NCI-H510A treated with DMSO at 0.1 percent for 48 hours (cell line): ENCODE measurements around the gene MRPS7.
"Not testable (repeated sequence)": the region's sequence is repeated elsewhere in the genome, so short reads cannot be mapped to it uniquely, and the experiment has no call there.

Experiments
- DNase-seq: peaks from one replicate; lab custom pipeline; 2025; lab: John Stamatoyannopoulos, UW

The MRPS7 gene

DNA sequence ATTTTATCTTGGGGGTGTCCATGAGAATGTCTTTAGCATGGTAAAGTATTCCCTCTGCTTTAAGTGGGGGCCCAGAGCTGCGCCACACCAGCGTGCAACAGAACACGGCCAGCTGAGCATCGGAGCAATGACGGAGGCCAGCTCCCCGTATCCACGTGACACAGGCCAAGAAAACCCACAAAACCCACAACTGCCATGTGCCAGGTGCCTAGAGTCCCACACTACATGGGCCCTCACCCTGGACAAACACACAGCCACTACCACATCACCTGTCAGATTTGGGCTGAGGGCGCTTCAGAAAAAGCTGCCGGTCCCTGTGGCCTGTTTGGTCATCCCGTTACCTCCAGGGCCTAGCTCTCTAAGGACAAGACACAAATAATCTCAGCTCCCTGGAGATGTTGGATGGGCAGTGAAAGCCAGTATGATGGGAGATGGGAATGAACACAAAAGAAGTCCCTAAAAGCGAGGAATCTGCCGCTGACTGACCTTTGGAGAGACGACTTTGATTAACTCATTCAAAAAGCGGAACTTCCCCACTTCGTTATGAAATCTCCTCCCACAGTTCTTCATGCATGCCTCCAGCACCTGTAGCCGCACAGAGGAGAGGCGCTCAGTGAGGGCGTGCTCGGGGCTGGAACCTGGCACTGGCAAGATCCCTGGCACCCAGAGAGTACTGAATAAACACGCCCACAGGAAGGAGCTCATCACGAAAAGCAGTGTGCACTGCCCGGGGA is 17.4 kb upstream of the MRPS7 start:
- DNase-seq, result no peak

DNA sequence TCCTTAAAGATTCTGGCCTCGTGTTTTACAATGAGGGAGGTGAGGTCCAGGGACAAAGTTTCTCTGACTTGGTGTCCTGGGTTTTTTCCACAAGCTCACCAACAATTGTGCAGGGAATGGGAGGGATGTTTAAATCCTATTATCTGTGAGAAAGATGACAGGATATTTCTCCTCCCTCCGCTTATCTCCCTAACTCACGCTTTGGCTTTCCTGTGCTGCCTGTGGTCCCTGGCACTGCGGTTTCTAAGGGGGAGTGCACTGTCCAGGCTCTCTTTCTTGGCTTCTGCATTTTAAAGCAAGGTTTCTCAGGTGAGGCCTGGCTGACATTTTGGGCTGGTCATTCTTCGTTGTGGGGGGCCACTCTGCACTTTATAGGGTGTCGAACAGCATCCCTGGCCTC is 16.7 kb upstream of the MRPS7 start:
- DNase-seq, result no peak

DNA sequence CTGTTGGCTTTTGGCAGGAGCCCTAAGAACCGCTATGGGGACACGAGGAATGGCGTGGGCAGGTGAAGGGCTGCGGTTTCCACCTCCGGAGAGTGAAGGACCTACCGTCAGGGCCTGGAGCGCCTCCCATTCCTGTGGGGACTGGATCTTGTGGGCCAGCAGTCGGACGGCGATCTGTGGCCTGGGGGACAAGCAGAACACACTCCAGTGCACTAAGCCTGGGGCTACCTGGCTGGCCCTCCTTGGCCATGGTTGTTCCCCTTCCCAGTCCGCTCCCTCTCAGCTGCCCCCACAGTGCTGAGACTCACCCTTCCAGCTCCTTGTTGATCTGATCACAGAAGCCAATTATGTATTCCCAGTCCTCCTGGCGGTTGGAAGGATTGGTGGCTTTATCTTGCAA is 15.3 kb upstream of the MRPS7 start:
- DNase-seq, result no peak

DNA sequence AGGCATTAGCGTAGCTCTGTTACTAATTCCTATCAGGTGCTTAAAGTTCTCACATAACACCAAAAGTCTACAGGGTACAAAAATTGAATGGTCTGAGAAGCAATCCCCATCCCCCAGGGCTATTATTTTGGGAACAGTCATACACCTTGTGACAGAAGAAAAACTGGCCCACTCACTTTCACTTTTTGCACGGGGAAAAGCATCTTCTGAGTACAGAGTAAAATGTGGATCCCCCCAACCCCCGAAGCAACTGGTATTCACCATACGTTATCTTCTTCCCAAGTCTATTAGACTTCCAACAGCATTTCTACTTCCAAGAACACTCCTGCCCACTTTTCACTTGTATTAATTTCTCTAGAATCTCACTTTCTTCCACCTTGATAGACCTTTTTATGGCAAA is 12.1 kb upstream of the MRPS7 start:
- DNase-seq, result no peak

DNA sequence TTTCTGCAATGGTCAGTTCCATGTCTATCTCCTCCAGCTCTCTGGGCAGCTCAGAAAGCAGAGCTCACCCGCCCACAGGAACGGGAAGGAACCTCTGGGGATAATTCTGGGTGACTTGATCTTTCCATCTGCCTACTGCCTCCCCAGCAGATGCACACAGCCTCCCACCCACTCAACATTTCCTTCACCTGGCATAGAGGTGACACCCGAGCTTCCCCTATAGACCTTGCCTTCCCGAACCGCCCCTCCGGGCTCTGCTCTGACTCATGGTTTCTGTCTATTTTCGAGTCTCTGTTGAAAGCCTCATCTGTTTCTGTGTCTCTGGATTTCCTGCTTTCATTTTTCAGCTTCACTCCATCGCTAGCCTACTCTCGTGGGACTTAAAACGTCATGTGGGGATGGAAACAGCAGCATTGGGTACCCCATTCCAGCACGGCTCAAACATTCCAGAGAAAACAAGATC is 11.6 kb upstream of the MRPS7 start:
- DNase-seq, result no peak

DNA sequence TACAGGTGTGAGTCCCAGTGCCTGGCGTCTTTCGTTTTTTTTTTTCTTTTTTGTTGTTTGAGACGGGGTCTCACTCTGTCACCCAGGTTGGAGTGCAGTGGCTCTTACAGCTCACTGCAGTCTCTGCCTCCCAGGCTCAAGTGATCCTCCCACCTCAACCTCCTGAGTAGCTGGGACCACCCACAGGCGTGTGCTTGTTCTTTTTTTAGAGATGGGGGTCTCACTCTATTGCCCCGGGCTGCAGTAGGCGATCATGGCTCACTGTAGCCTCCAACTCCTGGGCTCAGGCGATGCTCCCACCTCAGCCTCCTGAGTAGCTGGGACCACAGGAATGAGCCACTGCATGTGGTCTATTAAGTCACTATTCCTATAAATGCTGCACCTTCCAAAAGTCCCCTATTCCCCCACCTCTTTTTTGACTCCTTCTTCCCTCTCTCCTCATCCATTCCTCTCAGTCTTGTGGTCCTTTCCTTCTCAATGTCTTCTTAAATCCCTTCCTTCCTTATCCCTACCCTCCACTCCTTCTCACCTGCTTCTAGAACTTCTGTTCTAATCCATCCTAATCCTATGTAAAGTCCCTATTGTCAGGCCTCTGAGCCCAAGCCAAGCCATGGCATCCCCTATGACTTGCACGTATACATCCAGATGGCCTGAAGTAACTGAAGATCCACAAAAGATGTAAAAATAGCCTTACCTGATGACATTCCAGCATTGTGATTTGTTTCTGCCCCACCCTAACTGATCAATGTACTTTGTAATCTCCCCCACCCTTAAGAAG is 9.5 kb upstream of the MRPS7 start:
- no peak for DNase-seq

DNA sequence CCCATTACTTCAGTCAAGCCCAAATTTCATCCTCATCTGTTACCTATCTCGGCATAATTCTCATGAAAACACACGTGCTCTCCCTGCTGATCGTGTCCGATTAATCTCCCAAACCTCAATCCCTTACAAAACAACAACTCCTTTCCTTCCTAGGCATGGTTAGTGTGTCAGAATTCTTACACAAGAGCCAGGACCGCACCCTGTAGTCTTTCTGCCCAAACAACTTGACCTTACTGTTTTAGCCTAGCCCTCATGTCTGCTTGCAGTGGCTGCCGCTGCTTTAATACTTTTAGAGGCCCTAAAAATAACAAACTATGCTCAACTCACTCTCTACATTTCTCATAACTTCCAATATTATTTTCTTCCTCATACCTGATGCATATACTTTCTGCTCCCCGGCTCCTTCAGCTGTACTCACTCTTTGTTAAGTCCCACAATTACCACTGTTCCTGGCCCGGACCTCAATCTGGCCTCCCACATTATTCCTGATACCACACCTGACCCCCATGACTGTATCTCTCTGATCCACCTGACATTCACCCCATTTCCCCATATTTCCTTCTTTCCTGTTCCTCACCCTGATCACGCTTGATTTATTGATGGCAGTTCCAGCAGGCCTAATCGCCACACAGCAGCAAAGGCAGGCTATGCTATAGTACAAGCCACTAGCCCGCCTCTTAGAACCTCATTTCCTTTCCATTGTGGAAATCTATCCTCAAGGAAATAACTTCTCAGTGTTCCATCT is 5.6 kb upstream of the MRPS7 start:
- not testable (repeated sequence) for DNase-seq

DNA sequence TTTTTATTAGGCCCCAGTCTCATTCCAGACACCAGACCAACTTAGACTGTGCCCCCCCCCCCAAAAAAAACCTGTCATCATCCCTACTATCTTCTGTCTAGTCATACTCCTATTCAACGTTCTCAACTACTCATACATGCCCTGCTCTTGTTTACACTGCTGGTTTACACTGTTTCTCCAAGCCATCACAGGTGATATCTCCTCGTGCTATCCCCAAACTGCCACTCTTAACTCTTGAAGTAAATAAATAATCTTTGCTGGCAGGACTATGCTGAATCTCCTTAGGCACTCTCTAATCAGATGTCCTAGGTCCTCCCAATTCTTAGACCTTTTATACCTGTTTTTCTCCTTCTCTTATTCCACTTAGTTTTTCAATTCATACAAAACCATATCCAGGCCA is 4.5 kb upstream of the MRPS7 start:
- not testable (repeated sequence) for DNase-seq

DNA sequence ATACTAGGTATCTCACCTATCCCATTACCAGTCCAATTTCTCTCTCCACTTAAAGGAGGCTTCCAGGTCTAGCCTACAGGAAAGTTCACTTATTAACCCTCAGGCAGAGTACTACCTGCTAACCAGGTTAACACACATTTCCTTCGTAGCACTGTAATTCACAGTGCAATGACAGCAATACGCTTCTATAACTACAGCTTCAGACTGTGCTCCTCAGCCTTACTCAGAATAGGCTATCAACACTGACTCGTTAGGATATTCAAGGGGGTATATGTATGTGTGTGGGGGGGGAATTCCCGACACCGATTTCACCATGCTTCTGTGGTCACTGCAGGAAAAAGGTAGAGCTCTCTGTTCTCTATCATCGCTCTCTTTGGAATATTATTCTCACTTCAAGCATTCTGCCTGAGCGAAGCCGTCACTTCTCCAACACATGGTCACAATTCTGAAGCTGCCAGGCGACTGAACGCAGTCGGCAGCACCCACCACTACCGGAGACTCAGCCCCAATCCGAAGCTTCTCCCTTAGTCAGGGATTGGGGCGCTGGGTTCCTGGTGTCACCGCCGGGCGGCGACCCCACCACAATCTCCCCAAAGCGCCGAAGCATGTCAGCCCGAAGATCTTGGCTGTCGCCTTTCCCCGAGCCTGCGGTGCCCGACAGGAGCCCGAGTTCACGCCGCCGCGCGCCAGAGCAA is 891 bp upstream of the MRPS7 start:
- no peak for DNase-seq

DNA sequence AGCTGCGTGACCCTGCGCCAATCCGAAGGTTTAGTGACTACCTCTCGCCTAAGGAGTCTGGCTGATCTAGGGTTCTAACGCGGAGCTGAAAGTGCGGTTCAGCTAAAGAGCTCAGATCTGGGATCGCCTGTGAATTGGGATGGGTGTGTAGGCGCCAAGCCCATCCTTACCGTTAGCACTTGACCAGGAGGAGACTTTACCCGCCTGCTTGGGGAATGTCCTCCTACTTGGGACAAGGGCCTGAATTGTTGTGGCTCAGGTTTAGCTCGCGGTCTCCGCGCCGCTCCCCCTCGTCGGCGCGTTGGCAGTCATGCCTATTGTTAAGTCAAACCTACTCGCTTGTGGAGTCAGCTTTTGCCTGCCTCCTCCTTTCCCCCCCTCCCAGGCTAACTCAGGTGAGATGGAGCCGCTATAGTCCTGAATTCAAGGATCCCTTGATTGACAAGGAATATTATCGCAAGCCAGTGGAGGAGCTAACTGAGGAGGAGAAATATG is 480 bp downstream of the MRPS7 start:
- DNase-seq, result no peak

DNA sequence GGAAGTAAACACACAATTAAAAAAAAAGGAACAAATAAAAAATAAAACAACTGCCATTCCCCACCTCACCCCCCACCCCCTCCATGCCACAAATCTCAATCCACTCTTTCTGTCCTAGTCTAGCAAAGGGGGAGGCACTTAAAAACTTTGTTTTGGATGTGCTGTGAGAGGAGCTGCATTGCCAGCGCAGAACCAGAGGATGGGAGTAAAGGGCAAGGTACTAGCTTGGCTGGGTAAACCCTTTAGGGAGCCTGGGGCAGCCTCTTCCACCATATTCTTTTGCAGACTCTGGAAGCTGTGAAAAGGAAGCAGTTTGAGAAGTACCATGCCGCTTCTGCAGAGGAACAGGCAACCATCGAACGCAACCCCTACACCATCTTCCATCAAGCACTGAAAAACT is 1.4 kb downstream of the MRPS7 start:
- no peak for DNase-seq

DNA sequence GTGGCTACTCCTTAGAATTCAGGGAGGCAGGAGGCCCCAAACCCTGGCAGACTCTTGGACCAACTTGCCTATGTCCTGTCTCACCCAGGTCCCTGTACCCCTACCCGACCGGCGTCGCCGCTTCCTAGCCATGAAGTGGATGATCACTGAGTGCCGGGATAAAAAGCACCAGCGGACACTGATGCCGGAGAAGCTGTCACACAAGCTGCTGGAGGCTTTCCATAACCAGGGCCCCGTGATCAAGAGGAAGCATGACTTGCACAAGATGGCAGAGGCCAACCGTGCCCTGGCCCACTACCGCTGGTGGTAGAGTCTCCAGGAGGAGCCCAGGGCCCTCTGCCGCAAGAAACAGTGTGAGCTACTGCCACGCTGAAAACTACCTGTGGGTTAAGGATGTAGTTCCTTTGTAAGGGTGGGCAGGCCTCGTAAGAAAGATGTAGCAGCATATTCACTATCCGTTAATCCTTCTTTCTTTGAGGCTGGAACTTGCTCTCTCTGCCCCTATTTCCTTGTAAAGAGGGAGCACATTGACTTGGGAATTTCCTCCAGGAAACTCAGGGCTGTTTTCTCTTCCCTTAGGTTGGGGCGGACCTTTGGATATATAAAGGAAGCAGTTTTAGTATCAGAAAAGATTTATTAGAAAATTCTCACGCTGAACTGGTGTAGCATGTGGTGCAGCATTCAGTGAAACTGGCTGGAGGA is 4.1 kb downstream of the MRPS7 start:
- no peak for DNase-seq

DNA sequence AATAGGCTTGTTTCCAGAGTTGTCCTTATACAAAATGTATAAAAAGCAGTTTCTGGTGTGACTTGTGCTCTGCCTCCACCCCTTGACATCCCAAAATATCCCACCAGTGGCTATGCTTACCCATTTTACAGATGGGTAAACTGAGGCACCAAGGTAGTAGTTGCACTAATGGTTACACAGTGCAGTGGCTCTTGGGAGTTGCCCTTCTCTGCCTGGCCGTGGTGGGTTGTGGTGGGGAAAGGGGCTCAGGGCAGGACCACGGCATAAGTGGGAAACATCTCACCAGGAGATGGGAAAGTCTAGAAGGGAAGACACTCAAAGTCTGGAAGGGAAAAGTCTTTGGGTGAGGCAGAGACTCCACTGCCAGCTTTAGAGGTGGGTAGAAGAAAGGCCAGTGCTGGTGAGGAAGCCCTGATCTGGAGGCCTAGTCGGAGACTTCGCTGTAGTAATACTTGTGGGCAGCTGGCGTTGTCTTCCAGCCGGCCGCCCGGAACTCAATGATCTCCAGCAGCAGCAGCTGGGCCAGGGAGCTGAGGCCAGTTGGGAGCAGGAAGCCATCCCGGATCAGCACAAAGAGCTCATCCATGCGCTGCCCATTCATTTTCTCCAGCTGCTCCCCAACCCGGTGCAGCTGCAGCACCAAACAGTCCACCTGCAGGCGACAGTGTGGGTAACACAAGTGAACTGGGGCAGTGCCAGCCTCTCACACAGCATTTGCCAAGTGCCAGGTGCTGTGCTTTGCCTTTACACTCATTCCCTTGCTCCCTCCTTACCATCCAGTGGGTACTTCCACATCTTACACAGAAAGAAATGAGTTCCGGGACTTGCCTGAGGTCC is 4.9 kb downstream of the MRPS7 start:
- no peak for DNase-seq

DNA sequence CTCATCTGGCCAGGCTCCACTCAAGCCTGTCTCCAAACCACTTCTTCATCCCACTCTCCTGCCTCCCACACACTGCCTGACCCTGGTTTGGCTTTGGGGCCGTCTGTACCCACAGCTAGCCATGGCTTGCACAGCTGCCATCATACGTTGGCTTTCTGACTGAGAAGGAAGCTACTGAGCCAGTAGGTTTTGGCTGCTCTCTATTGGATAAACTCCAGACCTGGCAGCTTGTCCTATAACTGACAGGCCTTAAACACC is 5.4 kb downstream of the MRPS7 start:
- no peak for DNase-seq

DNA sequence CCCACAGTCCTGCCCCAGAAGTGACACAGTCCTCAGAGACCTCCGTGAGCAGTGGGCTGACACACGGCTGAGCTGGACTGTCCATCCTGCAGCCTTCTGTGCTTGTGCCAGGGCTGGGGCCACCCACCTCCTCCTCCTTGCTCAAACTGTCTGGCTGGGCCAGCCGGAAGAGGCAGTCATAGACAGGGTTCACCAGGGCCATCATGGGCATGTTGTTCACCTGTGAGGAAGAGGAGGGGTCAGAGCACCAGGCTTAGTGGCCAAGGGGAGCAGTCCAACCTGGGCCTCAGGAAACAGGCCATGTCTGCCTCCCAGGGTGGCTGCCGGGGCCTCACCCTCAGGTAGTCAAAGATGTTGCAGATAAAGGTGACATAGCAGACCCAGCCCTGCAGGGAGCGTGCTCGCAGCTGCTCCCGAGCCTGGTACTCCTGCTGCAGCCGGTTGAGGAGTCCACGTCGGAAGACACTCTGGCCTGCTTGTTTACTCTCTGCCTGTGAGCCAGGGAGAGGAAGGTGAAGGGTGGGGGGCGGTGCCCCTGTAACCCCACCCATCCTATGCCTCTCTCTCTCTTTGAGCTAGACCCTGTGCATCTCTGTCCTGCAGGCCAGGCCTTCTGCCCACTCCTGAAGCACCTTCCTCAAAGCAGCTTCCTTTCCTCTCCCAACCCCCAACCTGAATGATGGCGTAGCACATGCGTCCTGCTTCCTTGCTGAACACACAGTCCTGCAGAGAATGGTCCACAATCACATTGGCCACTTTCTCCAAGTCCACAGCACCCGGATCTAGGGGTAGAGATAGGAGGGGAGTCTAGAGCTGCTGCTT is 5.9 kb downstream of the MRPS7 start:
- peak; percentile 62 for DNase-seq

DNA sequence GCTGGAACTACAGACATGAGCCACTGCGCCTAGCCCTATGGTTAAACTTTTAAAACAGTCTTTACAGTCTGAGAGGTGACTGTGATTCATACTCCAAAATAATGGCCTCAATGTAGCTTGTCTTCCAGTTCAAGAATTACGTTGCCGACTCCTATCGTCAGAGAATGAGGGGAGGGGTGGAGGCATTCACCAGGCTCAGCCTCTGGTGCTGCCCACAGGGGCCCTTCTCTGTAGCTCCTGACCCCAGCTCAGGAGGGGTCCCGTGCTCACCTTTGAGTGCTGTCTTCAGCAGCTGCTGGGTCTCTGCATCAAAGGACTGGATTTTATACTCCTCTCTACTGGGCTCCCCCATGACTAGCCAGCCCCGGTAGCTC is 8.2 kb downstream of the MRPS7 start:
- peak; percentile 57 for DNase-seq

DNA sequence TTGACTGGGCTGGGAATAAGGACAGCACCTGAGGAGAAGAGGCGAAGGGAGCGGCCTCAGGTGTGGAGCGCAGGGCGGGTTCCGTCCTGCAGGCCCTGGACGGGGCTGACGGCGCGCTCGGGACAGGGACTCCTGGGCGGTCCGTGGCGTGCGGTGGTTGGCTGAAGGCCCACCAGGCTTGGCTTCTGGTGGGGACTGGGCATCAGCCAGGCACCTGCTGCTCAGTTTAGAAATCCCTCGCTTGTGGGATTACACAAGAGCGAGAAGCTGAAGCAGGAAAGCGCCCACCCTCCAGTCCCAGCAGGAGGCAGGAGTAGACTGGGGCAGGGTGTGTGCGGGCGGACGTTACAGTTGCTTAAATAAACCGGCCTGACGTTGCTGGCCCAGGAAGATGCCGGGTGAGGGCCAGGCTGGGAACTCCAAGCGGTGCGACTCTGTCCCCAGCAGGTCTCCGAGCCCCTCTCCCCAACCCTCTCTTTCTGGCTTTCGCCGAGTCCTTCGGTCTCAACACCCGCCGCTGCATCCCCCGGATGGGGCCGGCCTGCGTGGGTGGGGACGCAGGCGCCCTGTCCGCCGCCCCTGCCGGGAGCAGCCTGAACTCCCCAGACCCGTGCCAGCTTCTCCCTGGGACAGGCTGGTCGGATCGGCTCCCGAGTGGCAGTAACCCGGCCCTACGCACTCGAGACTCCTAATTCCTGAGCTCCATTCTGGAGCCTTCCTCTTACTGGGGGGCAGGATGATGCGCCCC is 8.7 kb downstream of the MRPS7 start:
- DNase-seq, result peak; percentile 68

DNA sequence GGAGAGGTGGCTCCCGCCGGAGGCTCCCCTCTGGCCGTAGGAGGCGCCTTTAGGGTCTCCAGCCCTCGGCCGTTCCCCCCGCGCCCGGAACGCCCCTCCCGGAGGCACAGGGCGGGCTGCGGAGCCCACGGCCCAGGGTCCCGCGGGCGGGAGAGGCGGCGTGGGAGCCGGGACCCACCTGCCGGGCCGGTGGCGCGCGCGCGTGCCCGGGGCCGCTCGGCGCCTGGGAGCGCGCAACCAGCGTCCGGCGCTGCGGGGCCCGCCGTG is 9.2 kb downstream of the MRPS7 start, which contains the start of gene MIF4GD:
TSS of gene MIF4GD (minus strand) at position 266 of the 267 bp plus-strand sequence. CDS start 1,036 bp downstream, outside the sequence.
- no peak for DNase-seq

DNA sequence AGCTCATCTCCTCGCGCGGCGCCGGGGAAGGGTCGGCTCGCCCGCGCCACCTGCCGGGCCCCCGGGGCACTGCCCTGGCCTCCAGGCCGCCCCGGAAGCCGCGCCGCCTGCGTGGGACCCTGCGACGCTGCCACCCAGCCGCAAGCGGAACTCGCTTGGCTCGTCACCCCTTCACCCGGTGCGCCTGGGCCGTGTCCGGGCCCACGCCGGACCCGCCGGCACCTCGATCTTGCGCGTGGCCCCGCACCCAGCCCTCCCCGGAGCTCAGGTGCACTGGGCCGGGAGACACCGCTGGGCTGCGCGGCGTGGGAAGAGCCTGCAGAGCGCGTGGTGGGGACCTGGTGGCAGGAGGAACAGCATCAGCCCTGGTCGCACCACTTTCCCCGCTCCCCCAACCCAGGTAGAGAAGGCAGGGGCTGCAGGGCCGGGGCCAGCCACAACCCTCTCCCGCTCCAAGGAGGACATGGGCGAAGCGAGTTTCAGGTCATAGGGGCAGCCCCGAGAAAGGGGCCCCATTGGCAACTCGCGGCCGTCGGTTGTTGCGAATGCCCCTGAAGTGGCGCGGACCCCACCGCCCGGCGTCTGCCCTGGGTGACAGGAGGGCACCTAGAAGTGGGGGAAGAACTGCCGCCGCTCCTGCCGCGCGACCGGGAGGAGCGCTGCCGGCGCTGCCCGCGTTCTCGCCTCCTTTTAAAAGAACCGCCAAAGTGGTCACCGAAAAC is 9.7 kb downstream of the MRPS7 start:
- peak; percentile 60 for DNase-seq
